Testis (tissue), 2 donors: ENCODE results near the gene SVIL.

Source experiments
- CTCF ChIP-seq, 3 experiments: fragments of 450-650 bp in 2 of 3; fragments of 200-600 bp in 1 of 3; sonication (generic) in 1 of 3; IDR thresholded peaks; one replicate each; pipeline ENCODE4 v1.5.1; 2016 to 2019; ENCODE audit warnings: antibody characterized with exemption in 3 of 3, mild to moderate bottlenecking in 2 of 3, moderate library complexity in 1 of 3
- POLR2A ChIP-seq: fragments of 450-650 bp; IDR thresholded peaks from one replicate; pipeline ENCODE4 v1.6.1; 2017; ENCODE audit warnings: antibody characterized with exemption, mild to moderate bottlenecking, moderate library complexity

GRCh38 chr10:29634105-29634504 lies 666 bp downstream of the SVIL start:
- no peak for TF ChIP-seq CTCF (IDR thresholded peaks at IDR 0.05)
- TF ChIP-seq POLR2A: no peak
